Tibial nerve (tissue), 4 donors: ENCODE data around the gene LCN1. TPM values are rescaled to one million over a fixed set of nuclear protein-coding genes. Genes with fewer than 3 reads are reported as not detected.
"Not testable (repeated sequence)": the region's sequence is repeated elsewhere in the genome, so short reads cannot be mapped to it uniquely, and the experiment has no call there.

Experiments
- DNase-seq, 2 donors: peaks; one replicate each; pipeline ENCODE4 v3.0.0-alpha.2; 2019; ENCODE audit warnings: low spot score in 2 of 2
- H3K27ac ChIP-seq, 4 donors: fragments of 200-600 bp; sonication (generic) in 3 of 4; one replicate each; pipeline ENCODE4 v1.5.1; 2017 to 2019; ENCODE audit warnings: mild to moderate bottlenecking in 1 of 4
- H3K27me3 ChIP-seq, 2 donors: fragments of 200-600 bp; sonication (generic) in 1 of 2; one replicate each; pipeline versions ENCODE4 v1.5.1 to v1.6.0; 2017 to 2019
- H3K36me3 ChIP-seq, 3 donors: fragments of 200-600 bp; sonication (generic); one replicate each; pipeline ENCODE4 v1.5.1; 2018 to 2019
- H3K4me1 ChIP-seq, 4 donors: fragments of 200-600 bp; sonication (generic) in 3 of 4; one replicate each; pipeline ENCODE4 v1.5.1; 2017 to 2019
- H3K4me3 ChIP-seq, 4 donors: fragments of 200-600 bp; sonication (generic) in 3 of 4; one replicate each; pipeline ENCODE4 v1.5.1; 2017 to 2019; ENCODE audit warnings: mild to moderate bottlenecking in 1 of 4, moderate library complexity in 1 of 4
- H3K9me3 ChIP-seq, 4 donors: fragments of 200-600 bp; sonication (generic) in 3 of 4; one replicate each; pipeline ENCODE4 v1.5.1; 2017 to 2019
- CTCF ChIP-seq, 5 experiments: fragments of 200-600 bp in 3 of 5; fragments of 450-650 bp in 2 of 5; sonication (generic) in 3 of 5; IDR thresholded peaks; one replicate each; pipeline ENCODE4 v1.5.1; 2016 to 2019; ENCODE audit warnings: antibody characterized with exemption in 5 of 5, mild to moderate bottlenecking in 3 of 5, moderate library complexity in 2 of 5
- EP300 ChIP-seq, 2 donors: sonication (generic); formaldehyde crosslinking; IDR thresholded peaks; one replicate each; pipeline ENCODE4 v1.6.1; 2017; ENCODE audit warnings: antibody characterized with exemption in 2 of 2, mild to moderate bottlenecking in 1 of 2
- POLR2A ChIP-seq, 2 donors: fragments of 450-650 bp; IDR thresholded peaks; one replicate each; pipeline ENCODE4 v1.6.1; 2017; ENCODE audit warnings: antibody characterized with exemption in 2 of 2, mild to moderate bottlenecking in 2 of 2, moderate library complexity in 2 of 2
- WGBS, 2 donors: methylation state at CpG; one replicate each; pipeline ENCODE4 v1.1.5; 2018; 5-methylcytosine and 5-hydroxymethylcytosine counted together
- total RNA-seq, 4 donors: library from RNA; depleted of rRNA; stranded (reverse); fragments of >200 nt; gene quantifications; one replicate each; pipeline ENCODE4 v1.1.0, GENCODE V29; 2016

Gene LCN1
- total RNA-seq, 4 donors from 2014 or later: not detected

GRCh38 chr9:135547756-135548736 is 26.8 kb downstream of the LCN1 start:
- H3K4me3 ChIP-seq: no peak overlapping the region
- no peaks in the 10 kb centered on the region for H3K9me3 ChIP-seq
- H3K27me3 ChIP-seq: no peaks in the 10 kb centered on the region
- no peak for DNase-seq
- no peak for TF ChIP-seq CTCF (IDR thresholded peaks at IDR 0.05)
- TF ChIP-seq POLR2A (IDR thresholded peaks at IDR 0.05): no peak
- no peak for TF ChIP-seq EP300 (IDR thresholded peaks at IDR 0.05)
- H3K27ac ChIP-seq: no peak overlapping the region
- WGBS, 2 donors: 75 to 79% methylated on average over 25 to 26 of the region's 28 CpGs
- no peaks in the 10 kb centered on the region for H3K36me3 ChIP-seq
- H3K4me1 ChIP-seq: no peaks in the 10 kb centered on the region

- not testable (repeated sequence) for H3K9me3 ChIP-seq, H3K4me1 ChIP-seq, H3K36me3 ChIP-seq, H3K27ac ChIP-seq, H3K4me3 ChIP-seq, DNase-seq, H3K27me3 ChIP-seq
- 73 to 74% methylated on average over 22 to 28 of the region's 28 CpGs for WGBS, 2 donors
These were observed 28.5 kb downstream of the LCN1 start for GRCh38 chr9:135549478-135550343.

- TF ChIP-seq POLR2A (IDR thresholded peaks at IDR 0.05): no peak
- no peak for TF ChIP-seq EP300 (IDR thresholded peaks at IDR 0.05)
- TF ChIP-seq CTCF (IDR thresholded peaks at IDR 0.05): no peak
These were observed 29.2 kb downstream of the LCN1 start for GRCh38 chr9:135550344-135550918.

GRCh38 chr9:135551031-135551430 is 29.8 kb downstream of the LCN1 start:
- Histone ChIP-seq H3K9me3 (peaks cover 0 to 20% (median 0%) of the 10 kb centered on the region in 4 donors), H3K4me3 (no peak overlapping the region), H3K27ac (no peak overlapping the region), H3K27me3 (no peaks in the 10 kb centered on the region), H3K36me3 (no peaks in the 10 kb centered on the region), H3K4me1 (no peaks in the 10 kb centered on the region)
- no peak for DNase-seq
- WGBS, 2 donors: 59 to 72% methylated on average over 6 to 14 of the region's 14 CpGs
- TF ChIP-seq EP300 (IDR thresholded peaks at IDR 0.05) (no peak), POLR2A (IDR thresholded peaks at IDR 0.05) (no peak), CTCF (IDR thresholded peaks at IDR 0.05) (no peak)

More at GRCh38 chr9:135550344-135550918, 29.2 kb downstream of the LCN1 start:
- no peaks in the 10 kb centered on the region for H3K36me3 ChIP-seq
- H3K27ac ChIP-seq: no peak overlapping the region
- 78 to 80% methylated on average over 15 to 17 of the region's 17 CpGs for WGBS, 2 donors
- no peak for DNase-seq
- no peak overlapping the region for H3K4me3 ChIP-seq
- peaks cover 0 to 16% (median 0%) of the 10 kb centered on the region in 4 donors for H3K9me3 ChIP-seq
- H3K27me3 ChIP-seq: no peaks in the 10 kb centered on the region
- no peaks in the 10 kb centered on the region for H3K4me1 ChIP-seq

- Histone ChIP-seq H3K9me3 (peaks cover 0 to 20% (median 0%) of the 10 kb centered on the region in 4 donors), H3K27ac (no peak overlapping the region), H3K27me3 (no peaks in the 10 kb centered on the region), H3K36me3 (no peaks in the 10 kb centered on the region), H3K4me3 (no peak overlapping the region), H3K4me1 (no peaks in the 10 kb centered on the region)
- TF ChIP-seq EP300 (IDR thresholded peaks at IDR 0.05): no peak
- no peak for TF ChIP-seq POLR2A (IDR thresholded peaks at IDR 0.05)
- TF ChIP-seq CTCF (IDR thresholded peaks at IDR 0.05): no peak
- DNase-seq: no peak
- WGBS, 2 donors: 88 to 89% methylated on average over 13 of the region's 13 CpGs
These were observed 30.2 kb downstream of the LCN1 start for GRCh38 chr9:135551456-135551855.
